DMS79 (cell line): ENCODE measurements around the gene PRR35.

Experiments
- DNase-seq: peaks from one replicate; lab custom pipeline; 2025; lab: John Stamatoyannopoulos, UW

Gene PRR35

GRCh38 chr16:564690-565418 is 4.7 kb downstream of the PRR35 start:
- DNase-seq = no peak

- DNase-seq = no peak
These were observed 5.5 kb downstream of the PRR35 start for GRCh38 chr16:565419-566330.

- DNase-seq = no peak
These were observed 6.5 kb downstream of the PRR35 start, which contains the start of gene NHLRC4 for GRCh38 chr16:566475-567372. Gene NHLRC4 (plus strand): TSS chr16:567005. CDS start chr16:568048, 1,043 bp downstream.

- DNase-seq = no peak
These were observed 7.4 kb downstream of the PRR35 start for GRCh38 chr16:567373-568256.

- DNase-seq = no peak
These were observed 8.4 kb downstream of the PRR35 start for GRCh38 chr16:568401-569258.

- DNase-seq = peak; percentile 37
These were observed 9.5 kb downstream of the PRR35 start, which contains the start of gene PIGQ for GRCh38 chr16:569445-570254. Gene PIGQ (plus strand): TSS chr16:569968. CDS start chr16:574075, 4,107 bp downstream.

- DNase-seq = no peak
These were observed 12.9 kb downstream of the PRR35 start for GRCh38 chr16:572865-573650.

GRCh38 chr16:574021-574760 is 14.0 kb downstream of the PRR35 start:
- no peak for DNase-seq

GRCh38 chr16:575354-576196 is 15.4 kb downstream of the PRR35 start:
- no peak for DNase-seq

- no peak for DNase-seq
These were observed 16.1 kb downstream of the PRR35 start for GRCh38 chr16:576197-576822.

- DNase-seq = no peak
These were observed 16.6 kb downstream of the PRR35 start for GRCh38 chr16:576823-577201.

- DNase-seq = no peak
These were observed 17.6 kb downstream of the PRR35 start for GRCh38 chr16:577796-578195.

GRCh38 chr16:578232-578869 is 18.2 kb downstream of the PRR35 start:
- no peak for DNase-seq

GRCh38 chr16:578870-579405 is 18.7 kb downstream of the PRR35 start:
- DNase-seq = no peak
